ENCODE results near the gene MAPK8IP3.

The MAPK8IP3 gene

DNA sequence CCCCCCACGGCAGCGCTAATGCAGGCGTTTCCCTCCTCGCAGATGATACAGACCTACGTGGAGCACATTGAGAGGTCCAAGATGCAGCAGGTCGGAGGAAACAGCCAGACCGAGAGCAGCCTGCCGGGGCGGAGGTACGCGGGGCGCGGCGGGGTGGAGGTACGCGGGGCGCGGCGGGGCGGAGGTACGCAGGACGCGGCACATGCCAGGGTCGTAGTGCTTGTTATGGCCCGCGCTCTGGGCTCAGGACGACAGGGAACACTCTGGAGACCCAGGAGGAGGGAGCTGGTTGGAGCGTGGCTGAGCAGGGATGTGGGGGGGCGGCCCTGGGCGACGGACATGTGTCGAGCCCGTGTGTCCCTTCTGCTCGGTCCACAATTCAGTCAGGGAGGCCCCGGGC, 23.4 kb downstream of the MAPK8IP3 start:
- H3K9me2 ChIP-seq (replicated peaks; ENCODE audit: insufficient read depth, low read length): no peaks in the 10 kb centered on the region
- no peak overlapping the region for H2AFZ ChIP-seq (ENCODE audit: low read length)
- no peak overlapping the region for H3K27ac ChIP-seq (ENCODE audit: low read length)
- no peak overlapping the region for H3K4me3 ChIP-seq (ENCODE audit: low read length)
- H3K4me2 ChIP-seq (ENCODE audit: low read depth, low read length): no peak overlapping the region
- peaks cover 15% of the 10 kb centered on the region for H3K79me2 ChIP-seq (ENCODE audit: low read length)
- no peaks in the 10 kb centered on the region for H3K4me1 ChIP-seq (ENCODE audit: low read length)
- TF ChIP-seq EZH2phosphoT487 (IDR thresholded peaks at IDR 0.05; ENCODE audit: low read length): no peak
- TF ChIP-seq, protein P1, sequence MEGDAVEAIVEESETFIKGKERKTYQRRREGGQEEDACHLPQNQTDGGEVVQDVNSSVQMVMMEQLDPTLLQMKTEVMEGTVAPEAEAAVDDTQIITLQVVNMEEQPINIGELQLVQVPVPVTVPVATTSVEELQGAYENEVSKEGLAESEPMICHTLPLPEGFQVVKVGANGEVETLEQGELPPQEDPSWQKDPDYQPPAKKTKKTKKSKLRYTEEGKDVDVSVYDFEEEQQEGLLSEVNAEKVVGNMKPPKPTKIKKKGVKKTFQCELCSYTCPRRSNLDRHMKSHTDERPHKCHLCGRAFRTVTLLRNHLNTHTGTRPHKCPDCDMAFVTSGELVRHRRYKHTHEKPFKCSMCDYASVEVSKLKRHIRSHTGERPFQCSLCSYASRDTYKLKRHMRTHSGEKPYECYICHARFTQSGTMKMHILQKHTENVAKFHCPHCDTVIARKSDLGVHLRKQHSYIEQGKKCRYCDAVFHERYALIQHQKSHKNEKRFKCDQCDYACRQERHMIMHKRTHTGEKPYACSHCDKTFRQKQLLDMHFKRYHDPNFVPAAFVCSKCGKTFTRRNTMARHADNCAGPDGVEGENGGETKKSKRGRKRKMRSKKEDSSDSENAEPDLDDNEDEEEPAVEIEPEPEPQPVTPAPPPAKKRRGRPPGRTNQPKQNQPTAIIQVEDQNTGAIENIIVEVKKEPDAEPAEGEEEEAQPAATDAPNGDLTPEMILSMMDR (IDR thresholded peaks at IDR 0.05; ENCODE audit: low read length): no peak
- no peak for TF ChIP-seq EZH2 (optimal IDR thresholded peaks at IDR 0.05; ENCODE audit: low read depth, low read length)
- H3K9me3 ChIP-seq (replicated peaks; ENCODE audit: insufficient read depth, low read length): no peaks in the 10 kb centered on the region
- no peak for DNase-seq
- no peak overlapping the region for H3K9ac ChIP-seq (ENCODE audit: low read length)
- no peaks in the 10 kb centered on the region for H4K20me1 ChIP-seq (ENCODE audit: insufficient read depth, low read length)
- no peaks in the 10 kb centered on the region for H3K27me3 ChIP-seq (replicated peaks; ENCODE audit: insufficient read depth, low read length)
- no peaks in the 10 kb centered on the region for H3F3A ChIP-seq (ENCODE audit: insufficient read depth, low read length)
- no peaks in the 10 kb centered on the region; the same call in 1 of the 2 replicates for H3K36me3 ChIP-seq (replicated peaks; ENCODE audit: insufficient read depth, low read length)

DNA sequence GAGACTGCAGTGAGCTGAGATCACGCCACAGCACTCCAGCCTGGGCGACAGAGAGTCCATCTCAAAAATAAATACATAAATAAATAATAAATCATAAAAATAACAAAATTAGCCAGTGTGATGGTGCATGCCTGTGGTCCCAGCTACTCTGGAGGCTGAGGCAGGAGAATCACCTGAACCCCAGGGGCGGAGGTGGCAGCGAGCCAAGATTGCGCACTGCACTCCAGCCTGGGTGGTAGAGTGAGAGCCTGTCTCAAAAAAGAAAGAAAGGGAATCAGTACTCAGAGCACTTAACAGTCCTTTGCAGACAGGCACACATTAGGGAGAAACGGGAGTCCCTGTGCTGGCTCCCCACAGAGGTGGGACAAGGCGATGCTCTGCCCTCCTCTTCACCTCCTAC, 25.1 kb downstream of the MAPK8IP3 start:
- TF ChIP-seq EZH2phosphoT487 (IDR thresholded peaks at IDR 0.05; ENCODE audit: low read length) (no peak), EZH2 (optimal IDR thresholded peaks at IDR 0.05; ENCODE audit: low read depth, low read length) (no peak)
- TF ChIP-seq, protein P1 (IDR thresholded peaks at IDR 0.05; ENCODE audit: low read length): no peak
- H4K20me1 ChIP-seq (ENCODE audit: insufficient read depth, low read length): no peaks in the 10 kb centered on the region
- no peaks in the 10 kb centered on the region for H3K27me3 ChIP-seq (replicated peaks; ENCODE audit: insufficient read depth, low read length)
- no peak overlapping the region for H3K27ac ChIP-seq (ENCODE audit: low read length)
- no peak overlapping the region for H3K4me3 ChIP-seq (ENCODE audit: low read length)
- H3K9me3 ChIP-seq (replicated peaks; ENCODE audit: insufficient read depth, low read length): no peaks in the 10 kb centered on the region
- H3K79me2 ChIP-seq (ENCODE audit: low read length): peaks cover 11% of the 10 kb centered on the region
- peaks cover 4% of the 10 kb centered on the region; the same call in 1 of the 2 replicates for H3F3A ChIP-seq (ENCODE audit: insufficient read depth, low read length)
- no peaks in the 10 kb centered on the region; the same call in 1 of the 2 replicates for H3K36me3 ChIP-seq (replicated peaks; ENCODE audit: insufficient read depth, low read length)
- no peak for DNase-seq
- H2AFZ ChIP-seq (ENCODE audit: low read length): no peak overlapping the region
- no peak overlapping the region for H3K4me2 ChIP-seq (ENCODE audit: low read depth, low read length)
- no peaks in the 10 kb centered on the region for H3K4me1 ChIP-seq (ENCODE audit: low read length)
- no peak overlapping the region for H3K9ac ChIP-seq (ENCODE audit: low read length)
- H3K9me2 ChIP-seq (replicated peaks; ENCODE audit: insufficient read depth, low read length): no peaks in the 10 kb centered on the region

DNA sequence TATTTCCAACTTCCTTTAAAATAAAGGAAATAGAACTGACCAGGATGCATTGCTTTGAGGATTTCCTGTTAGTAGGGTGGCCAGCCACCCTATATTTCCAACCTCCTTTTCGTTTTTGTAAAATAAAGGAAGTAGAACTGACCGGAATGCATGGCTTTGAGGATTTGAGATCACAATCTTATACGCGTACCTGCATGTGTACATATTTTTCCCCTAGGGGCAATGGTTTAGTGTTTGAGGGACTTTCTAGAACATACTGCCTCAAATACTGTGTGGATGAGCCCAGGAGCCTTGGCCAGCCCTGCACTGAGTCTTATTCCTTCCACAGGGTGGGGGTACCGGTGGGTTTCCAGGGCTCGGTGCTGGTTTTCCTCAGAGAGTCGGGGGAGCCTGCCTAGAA, 25.6 kb downstream of the MAPK8IP3 start:
- H3K4me2 ChIP-seq (ENCODE audit: low read depth, low read length): no peak overlapping the region
- no peak overlapping the region for H3K27ac ChIP-seq (ENCODE audit: low read length)
- no peak overlapping the region for H2AFZ ChIP-seq (ENCODE audit: low read length)
- H3K9ac ChIP-seq (ENCODE audit: low read length): no peak overlapping the region
- H3K27me3 ChIP-seq (replicated peaks; ENCODE audit: insufficient read depth, low read length): no peaks in the 10 kb centered on the region
- H3K36me3 ChIP-seq (replicated peaks; ENCODE audit: insufficient read depth, low read length): no peaks in the 10 kb centered on the region; the same call in 1 of the 2 replicates
- H3K9me3 ChIP-seq (replicated peaks; ENCODE audit: insufficient read depth, low read length): no peaks in the 10 kb centered on the region
- H3K4me1 ChIP-seq (ENCODE audit: low read length): no peaks in the 10 kb centered on the region
- TF ChIP-seq EZH2phosphoT487 (IDR thresholded peaks at IDR 0.05; ENCODE audit: low read length) (no peak), EZH2 (optimal IDR thresholded peaks at IDR 0.05; ENCODE audit: low read depth, low read length) (no peak)
- TF ChIP-seq, protein P1 (IDR thresholded peaks at IDR 0.05; ENCODE audit: low read length): no peak
- peaks cover 4% of the 10 kb centered on the region; the same call in 1 of the 2 replicates for H3F3A ChIP-seq (ENCODE audit: insufficient read depth, low read length)
- no peaks in the 10 kb centered on the region for H4K20me1 ChIP-seq (ENCODE audit: insufficient read depth, low read length)
- no peak overlapping the region for H3K4me3 ChIP-seq (ENCODE audit: low read length)
- DNase-seq: no peak
- peaks cover 11% of the 10 kb centered on the region for H3K79me2 ChIP-seq (ENCODE audit: low read length)
- no peaks in the 10 kb centered on the region for H3K9me2 ChIP-seq (replicated peaks; ENCODE audit: insufficient read depth, low read length)
